Stimulated activated memory B cell treated with anti-CD40 and anti-IgM and Interleukin-4, amounts not matched to agents 10 μg/mL and 1 μg/mL and 100 μg/mL, for 72 hours (primary cell): ENCODE data around the gene TSC22D4.
"Not testable (repeated sequence)": the region's sequence is repeated elsewhere in the genome, so short reads cannot be mapped to it uniquely, and the experiment has no call there.

Experiments
- ATAC-seq: fragments of 150-1000 bp; cut with Tn5 transposase; 2 replicates; pipeline ENCODE4 v1.10.0; 2021
- H3K27ac Mint-ChIP-seq: one replicate; pipeline ENCODE4 v1.8.0; 2022; ENCODE audit warnings: mild to moderate bottlenecking, mixed read lengths
- H3K27me3 Mint-ChIP-seq: one replicate; pipeline ENCODE4 v1.8.0; 2022; ENCODE audit warnings: mixed read lengths
- H3K36me3 Mint-ChIP-seq: one replicate; pipeline ENCODE4 v1.8.0; 2022; ENCODE audit warnings: mixed read lengths
- H3K4me1 Mint-ChIP-seq: one replicate; pipeline ENCODE4 v1.8.0; 2022; ENCODE audit warnings: mixed read lengths
- H3K4me3 Mint-ChIP-seq: one replicate; pipeline ENCODE4 v1.8.0; 2022; ENCODE audit warnings: mild to moderate bottlenecking, moderate library complexity, mixed read lengths
- H3K9me3 Mint-ChIP-seq: one replicate; pipeline ENCODE4 v1.8.0; 2022; ENCODE audit warnings: mixed read lengths

TSC22D4 gene

DNA sequence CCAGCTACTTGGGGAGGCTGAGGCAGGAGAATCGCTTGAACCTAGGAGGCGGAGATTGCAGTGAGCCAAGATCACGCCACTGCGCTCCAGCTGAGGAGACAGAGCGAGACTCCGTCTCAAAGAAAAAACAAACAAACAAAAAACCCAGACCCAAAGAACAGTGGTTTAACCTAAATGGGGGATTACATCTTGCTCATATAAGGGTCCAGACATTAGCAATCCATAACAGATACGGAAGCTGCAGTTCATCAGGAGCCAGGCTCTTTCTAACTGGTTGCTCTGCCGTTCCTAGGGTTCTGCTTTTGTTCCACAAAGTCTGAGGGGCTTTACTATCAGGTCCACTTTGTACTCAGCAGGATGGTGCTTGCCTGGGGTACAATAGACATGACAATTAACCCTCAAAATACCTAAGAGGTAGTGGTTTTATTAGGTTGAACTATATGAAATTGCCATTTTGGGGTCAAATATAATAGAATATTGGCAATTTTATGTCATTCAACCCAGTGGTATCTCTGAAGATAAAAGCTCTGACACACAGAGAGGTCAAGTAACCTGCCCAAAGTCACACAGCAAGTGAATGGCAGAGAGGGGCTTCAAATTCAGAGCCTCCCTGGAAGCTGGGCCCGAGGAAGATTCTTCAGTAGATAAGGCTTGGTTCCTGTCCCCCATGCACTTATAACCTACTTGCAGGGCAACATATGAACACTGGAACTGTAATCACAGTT is 26.0 kb upstream of the TSC22D4 start:
- H3K4me3 Mint-ChIP-seq = no peak overlapping the region
- H3K4me1 Mint-ChIP-seq = no peaks in the 10 kb centered on the region
- no peaks in the 10 kb centered on the region for H3K36me3 Mint-ChIP-seq
- H3K27me3 Mint-ChIP-seq = peaks cover 28% of the 10 kb centered on the region
- no peak overlapping the region for H3K27ac Mint-ChIP-seq
- no peaks in the 10 kb centered on the region for H3K9me3 Mint-ChIP-seq
- ATAC-seq = no peak

DNA sequence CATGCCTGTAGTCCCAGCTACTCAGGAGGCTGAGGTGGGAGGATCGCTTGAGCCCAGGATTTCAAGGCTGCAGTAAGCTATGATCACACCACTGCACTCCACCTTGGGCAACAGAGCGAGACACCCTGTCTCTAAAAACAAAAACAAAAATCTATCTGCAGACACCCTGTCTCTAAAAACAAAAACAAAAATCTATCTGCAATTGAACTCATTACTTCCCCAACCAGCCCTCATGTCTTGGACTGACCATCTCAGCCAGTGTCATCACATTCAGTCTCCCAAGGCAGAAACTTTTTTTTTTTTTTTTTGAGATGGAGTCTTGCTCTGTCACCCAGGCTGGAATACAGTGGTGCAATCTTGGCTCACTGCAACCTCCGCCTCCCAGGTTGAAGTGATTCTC is 25.0 kb upstream of the TSC22D4 start:
- H3K36me3 Mint-ChIP-seq, H3K9me3 Mint-ChIP-seq, ATAC-seq, H3K4me3 Mint-ChIP-seq, H3K27ac Mint-ChIP-seq, H3K4me1 Mint-ChIP-seq: not testable (repeated sequence)
- H3K27me3 Mint-ChIP-seq = peaks cover 22% of the 10 kb centered on the region

DNA sequence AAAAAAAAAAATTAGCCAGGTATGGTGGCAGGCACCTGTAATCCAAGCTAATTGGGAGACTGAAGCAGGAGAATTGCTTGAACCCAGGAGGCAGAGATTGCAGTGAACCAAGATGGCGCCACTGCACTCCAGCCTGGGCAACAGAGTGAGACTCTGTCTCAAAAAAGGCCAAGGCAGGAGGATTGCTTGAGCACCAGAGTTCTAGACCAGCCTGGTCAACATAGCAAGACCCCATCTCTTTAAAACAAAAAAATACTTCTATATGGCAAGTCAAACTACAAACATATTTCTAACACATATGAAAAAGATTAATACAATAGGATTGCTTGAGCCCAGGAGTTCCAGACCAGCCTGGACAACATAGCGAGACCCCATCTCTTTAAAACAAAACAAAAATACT is 21.7 kb upstream of the TSC22D4 start:
- not testable (repeated sequence) for H3K27ac Mint-ChIP-seq, H3K27me3 Mint-ChIP-seq, ATAC-seq, H3K9me3 Mint-ChIP-seq, H3K4me1 Mint-ChIP-seq, H3K4me3 Mint-ChIP-seq, H3K36me3 Mint-ChIP-seq

DNA sequence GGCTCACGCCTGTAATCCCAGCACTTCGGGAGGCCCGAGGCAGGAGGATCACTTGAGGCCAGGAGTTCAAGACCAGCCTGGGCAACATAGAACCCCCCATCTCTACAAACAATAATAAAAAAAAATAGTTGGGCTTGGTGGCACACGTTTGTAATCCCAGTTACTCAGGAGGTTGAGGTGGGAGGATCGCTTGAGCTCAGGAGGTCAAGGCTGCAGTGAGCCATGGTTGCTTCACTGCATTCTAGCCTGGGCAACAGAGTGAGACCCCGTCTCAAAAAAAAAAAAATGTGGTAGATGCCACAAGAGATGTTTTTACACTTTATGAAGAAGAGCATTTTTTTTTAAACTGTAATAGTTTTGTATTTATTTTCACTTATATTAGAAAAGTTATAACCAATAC is 17.5 kb upstream of the TSC22D4 start:
- Mint-ChIP-seq H3K9me3 (no peaks in the 10 kb centered on the region), H3K27me3 (peaks cover 26% of the 10 kb centered on the region), H3K27ac (no peak overlapping the region), H3K4me3 (no peak overlapping the region), H3K36me3 (no peaks in the 10 kb centered on the region), H3K4me1 (peaks cover 11% of the 10 kb centered on the region)
- no peak for ATAC-seq

GRCh38 chr7:100493476-100494264 is 14.7 kb upstream of the TSC22D4 start:
- ATAC-seq = peak; percentile 71
- H3K36me3 Mint-ChIP-seq = no peaks in the 10 kb centered on the region
- H3K9me3 Mint-ChIP-seq = no peaks in the 10 kb centered on the region
- peak overlapping the region; percentile 54 for H3K4me3 Mint-ChIP-seq
- peaks cover 52% of the 10 kb centered on the region for H3K27me3 Mint-ChIP-seq
- H3K27ac Mint-ChIP-seq = no peak overlapping the region
- H3K4me1 Mint-ChIP-seq = peaks cover 17% of the 10 kb centered on the region

GRCh38 chr7:100492738-100493475 is 13.9 kb upstream of the TSC22D4 start:
- peak overlapping the region; percentile 54 for H3K4me3 Mint-ChIP-seq
- H3K4me1 Mint-ChIP-seq = peaks cover 17% of the 10 kb centered on the region
- H3K27ac Mint-ChIP-seq = no peak overlapping the region
- no peaks in the 10 kb centered on the region for H3K36me3 Mint-ChIP-seq
- peaks cover 52% of the 10 kb centered on the region for H3K27me3 Mint-ChIP-seq
- no peaks in the 10 kb centered on the region for H3K9me3 Mint-ChIP-seq
- no peak for ATAC-seq

DNA sequence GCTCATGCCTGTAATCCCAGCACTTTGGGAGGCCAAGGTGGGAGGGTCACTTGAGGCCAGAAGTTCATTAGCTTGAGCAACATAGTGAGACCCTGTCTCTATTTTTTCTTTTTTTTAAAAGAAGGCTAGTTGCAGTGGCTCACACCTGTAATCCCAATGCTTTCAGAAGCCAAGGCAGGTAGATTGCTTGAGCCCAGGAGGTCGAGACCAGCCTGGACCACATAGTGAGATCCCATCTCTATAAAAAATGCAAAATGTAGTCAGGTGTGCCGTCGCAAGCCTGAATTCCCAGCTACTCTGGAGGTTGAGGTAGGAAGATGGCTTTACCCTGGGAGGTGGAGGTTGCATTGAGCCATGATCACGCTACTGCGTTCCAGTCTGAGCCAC is 12.2 kb upstream of the TSC22D4 start:
- peaks cover 65% of the 10 kb centered on the region for H3K27me3 Mint-ChIP-seq
- peaks cover 17% of the 10 kb centered on the region for H3K4me1 Mint-ChIP-seq
- no peak for ATAC-seq
- H3K27ac Mint-ChIP-seq = no peak overlapping the region
- H3K9me3 Mint-ChIP-seq = no peaks in the 10 kb centered on the region
- no peak overlapping the region for H3K4me3 Mint-ChIP-seq
- H3K36me3 Mint-ChIP-seq = no peaks in the 10 kb centered on the region

- peaks cover 67% of the 10 kb centered on the region for H3K27me3 Mint-ChIP-seq
- ATAC-seq = no peak
- no peaks in the 10 kb centered on the region for H3K36me3 Mint-ChIP-seq
- H3K9me3 Mint-ChIP-seq = no peaks in the 10 kb centered on the region
- H3K27ac Mint-ChIP-seq = no peak overlapping the region
- H3K4me3 Mint-ChIP-seq = no peak overlapping the region
- H3K4me1 Mint-ChIP-seq = peaks cover 17% of the 10 kb centered on the region
These were observed 11.6 kb upstream of the TSC22D4 start for GRCh38 chr7:100490483-100491191.

GRCh38 chr7:100489824-100490223 is 10.8 kb upstream of the TSC22D4 start:
- no peak overlapping the region for H3K4me3 Mint-ChIP-seq
- peaks cover 17% of the 10 kb centered on the region for H3K4me1 Mint-ChIP-seq
- no peak overlapping the region for H3K27ac Mint-ChIP-seq
- H3K36me3 Mint-ChIP-seq = no peaks in the 10 kb centered on the region
- peaks cover 64% of the 10 kb centered on the region for H3K27me3 Mint-ChIP-seq
- no peak for ATAC-seq
- no peaks in the 10 kb centered on the region for H3K9me3 Mint-ChIP-seq

GRCh38 chr7:100489121-100489520 is 10.1 kb upstream of the TSC22D4 start:
- Mint-ChIP-seq H3K27ac (no peak overlapping the region), H3K4me3 (no peak overlapping the region), H3K9me3 (no peaks in the 10 kb centered on the region), H3K36me3 (no peaks in the 10 kb centered on the region), H3K27me3 (peaks cover 64% of the 10 kb centered on the region), H3K4me1 (peaks cover 17% of the 10 kb centered on the region)
- ATAC-seq = no peak

- H3K9me3 Mint-ChIP-seq = no peaks in the 10 kb centered on the region
- H3K4me3 Mint-ChIP-seq = no peak overlapping the region
- H3K27me3 Mint-ChIP-seq = peaks cover 64% of the 10 kb centered on the region
- H3K36me3 Mint-ChIP-seq = no peaks in the 10 kb centered on the region
- peaks cover 17% of the 10 kb centered on the region for H3K4me1 Mint-ChIP-seq
- ATAC-seq = no peak
- no peak overlapping the region for H3K27ac Mint-ChIP-seq
These were observed 9.5 kb upstream of the TSC22D4 start for GRCh38 chr7:100488333-100489095.

DNA sequence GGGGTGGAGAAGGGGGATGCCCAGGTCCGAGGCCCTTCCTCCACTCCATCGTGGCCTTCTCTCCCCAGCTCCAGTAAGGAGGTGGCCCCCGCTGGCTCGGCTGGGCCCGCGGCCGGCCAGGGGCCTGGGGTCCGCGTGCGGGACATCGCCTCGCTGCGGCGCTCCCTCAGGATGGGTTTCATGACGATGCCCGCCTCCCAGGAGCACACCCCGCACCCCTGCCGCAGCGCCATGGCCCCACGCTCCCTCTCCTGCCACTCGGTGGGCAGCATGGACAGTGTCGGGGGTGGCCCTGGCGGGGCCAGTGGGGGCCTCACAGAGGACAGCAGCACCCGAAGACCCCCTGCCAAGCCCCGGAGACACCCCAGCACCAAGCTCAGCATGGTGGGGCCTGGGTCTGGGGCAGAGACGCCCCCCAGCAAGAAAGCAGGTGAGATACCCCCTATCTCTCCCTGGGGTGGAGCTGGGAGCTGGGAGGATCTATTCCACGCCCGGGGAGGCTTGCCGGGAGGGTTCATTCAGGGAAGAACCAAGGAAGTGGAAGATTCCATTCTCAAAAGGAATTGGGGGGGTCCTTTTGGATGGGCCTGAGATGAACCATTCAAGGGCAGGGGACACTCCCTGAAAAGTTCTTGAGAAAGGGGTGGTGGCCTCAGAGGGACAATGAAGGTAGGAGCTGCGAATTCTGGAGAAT is 7.9 kb upstream of the TSC22D4 start:
- H3K27me3 Mint-ChIP-seq = peaks cover 50% of the 10 kb centered on the region
- no peaks in the 10 kb centered on the region for H3K36me3 Mint-ChIP-seq
- no peaks in the 10 kb centered on the region for H3K9me3 Mint-ChIP-seq
- peaks cover 15% of the 10 kb centered on the region for H3K4me1 Mint-ChIP-seq
- no peak overlapping the region for H3K27ac Mint-ChIP-seq
- ATAC-seq = no peak
- no peak overlapping the region for H3K4me3 Mint-ChIP-seq

GRCh38 chr7:100486111-100486636 is 7.2 kb upstream of the TSC22D4 start:
- Mint-ChIP-seq H3K27me3 (peaks cover 45% of the 10 kb centered on the region), H3K4me1 (peaks cover 15% of the 10 kb centered on the region), H3K4me3 (no peak overlapping the region), H3K9me3 (no peaks in the 10 kb centered on the region), H3K36me3 (no peaks in the 10 kb centered on the region), H3K27ac (no peak overlapping the region)
- ATAC-seq = no peak

GRCh38 chr7:100485471-100485876 is 6.5 kb upstream of the TSC22D4 start:
- Mint-ChIP-seq H3K9me3 (no peaks in the 10 kb centered on the region), H3K4me1 (peaks cover 15% of the 10 kb centered on the region), H3K4me3 (no peak overlapping the region), H3K27me3 (peaks cover 38% of the 10 kb centered on the region), H3K36me3 (no peaks in the 10 kb centered on the region), H3K27ac (no peak overlapping the region)
- no peak for ATAC-seq
